Measurements from ENCODE around the gene HSD17B2.

HSD17B2 gene

DNA sequence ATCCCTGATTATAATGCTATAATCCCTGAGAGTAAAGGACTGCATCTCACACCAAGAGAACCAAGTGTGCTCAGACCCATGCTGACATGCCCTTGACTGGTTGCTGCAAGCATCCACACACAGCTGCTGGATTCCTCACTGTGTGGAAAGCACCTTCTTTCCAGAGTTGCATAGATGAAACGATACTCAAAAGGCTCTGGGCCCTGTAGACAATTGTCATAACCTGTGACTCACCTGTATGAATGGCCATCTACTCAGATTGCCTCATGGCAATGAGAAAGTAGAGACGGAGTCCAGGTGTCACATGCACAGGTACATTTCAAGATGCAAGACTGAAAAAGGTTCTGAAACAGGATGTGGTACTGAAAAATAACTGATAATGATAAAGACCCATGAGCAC is 76.9 kb downstream of the HSD17B2 start:
- DNase-seq (ENCODE audit: low read depth) = no peak
- no peak overlapping the region for H3K4me3 ChIP-seq (ENCODE audit: low read depth, low read length)
- TF ChIP-seq, protein P1, sequence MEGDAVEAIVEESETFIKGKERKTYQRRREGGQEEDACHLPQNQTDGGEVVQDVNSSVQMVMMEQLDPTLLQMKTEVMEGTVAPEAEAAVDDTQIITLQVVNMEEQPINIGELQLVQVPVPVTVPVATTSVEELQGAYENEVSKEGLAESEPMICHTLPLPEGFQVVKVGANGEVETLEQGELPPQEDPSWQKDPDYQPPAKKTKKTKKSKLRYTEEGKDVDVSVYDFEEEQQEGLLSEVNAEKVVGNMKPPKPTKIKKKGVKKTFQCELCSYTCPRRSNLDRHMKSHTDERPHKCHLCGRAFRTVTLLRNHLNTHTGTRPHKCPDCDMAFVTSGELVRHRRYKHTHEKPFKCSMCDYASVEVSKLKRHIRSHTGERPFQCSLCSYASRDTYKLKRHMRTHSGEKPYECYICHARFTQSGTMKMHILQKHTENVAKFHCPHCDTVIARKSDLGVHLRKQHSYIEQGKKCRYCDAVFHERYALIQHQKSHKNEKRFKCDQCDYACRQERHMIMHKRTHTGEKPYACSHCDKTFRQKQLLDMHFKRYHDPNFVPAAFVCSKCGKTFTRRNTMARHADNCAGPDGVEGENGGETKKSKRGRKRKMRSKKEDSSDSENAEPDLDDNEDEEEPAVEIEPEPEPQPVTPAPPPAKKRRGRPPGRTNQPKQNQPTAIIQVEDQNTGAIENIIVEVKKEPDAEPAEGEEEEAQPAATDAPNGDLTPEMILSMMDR (IDR thresholded peaks at IDR 0.05; ENCODE audit: low read depth, low read length, missing control alignments) = no peak

GRCh38 chr16:82113741-82114140 is 78.7 kb downstream of the HSD17B2 start:
- TF ChIP-seq, protein P1 (IDR thresholded peaks at IDR 0.05; ENCODE audit: low read depth, low read length, missing control alignments) = no peak
- no peak overlapping the region for H3K4me3 ChIP-seq (ENCODE audit: low read depth, low read length)
- no peak for DNase-seq (ENCODE audit: low read depth)

DNA sequence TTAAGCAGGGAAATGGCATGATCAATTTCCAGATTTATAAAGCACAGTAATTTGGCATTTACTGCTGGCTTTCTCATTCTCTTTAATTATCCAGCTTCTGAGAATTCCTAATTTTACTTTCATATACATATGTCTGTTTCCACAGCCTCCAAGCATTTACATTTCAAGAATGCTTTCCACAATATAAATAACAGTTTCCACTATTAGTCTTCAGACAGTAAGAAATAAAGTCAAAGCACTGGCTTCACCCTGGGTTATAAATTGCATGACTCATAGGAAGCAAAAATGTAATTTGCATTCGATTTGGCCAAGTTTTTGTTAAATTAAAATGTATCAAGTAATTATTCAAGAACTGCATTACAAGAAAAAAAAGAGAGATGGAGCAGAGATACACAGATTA is 81.5 kb downstream of the HSD17B2 start:
- TF ChIP-seq, protein P1 (IDR thresholded peaks at IDR 0.05; ENCODE audit: low read depth, low read length, missing control alignments) = no peak
- DNase-seq (ENCODE audit: low read depth) = no peak
- H3K4me3 ChIP-seq (ENCODE audit: low read depth, low read length) = no peak overlapping the region

DNA sequence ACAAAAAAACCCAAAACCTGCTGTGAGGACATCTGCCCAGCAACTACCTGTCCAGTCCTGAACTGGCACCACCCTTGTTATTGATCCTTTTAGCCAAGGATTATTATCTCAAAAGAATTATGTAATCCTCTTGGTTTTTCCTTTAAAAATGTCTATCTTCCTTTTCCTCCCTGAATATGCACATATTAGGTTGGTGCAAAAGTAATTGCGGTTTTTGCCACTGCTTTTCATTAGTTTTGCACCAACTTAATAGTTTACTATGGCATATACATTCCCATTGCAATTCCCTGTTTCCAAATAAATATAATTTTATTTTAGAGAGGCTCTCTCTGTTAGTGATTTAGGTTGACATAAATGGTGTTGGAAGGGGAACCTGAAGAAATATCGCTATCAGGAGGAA is 83.7 kb downstream of the HSD17B2 start:
- H3K4me3 ChIP-seq (ENCODE audit: low read depth, low read length) = no peak overlapping the region
- TF ChIP-seq, protein P1 (IDR thresholded peaks at IDR 0.05; ENCODE audit: low read depth, low read length, missing control alignments) = no peak
- no peak for DNase-seq (ENCODE audit: low read depth)

DNA sequence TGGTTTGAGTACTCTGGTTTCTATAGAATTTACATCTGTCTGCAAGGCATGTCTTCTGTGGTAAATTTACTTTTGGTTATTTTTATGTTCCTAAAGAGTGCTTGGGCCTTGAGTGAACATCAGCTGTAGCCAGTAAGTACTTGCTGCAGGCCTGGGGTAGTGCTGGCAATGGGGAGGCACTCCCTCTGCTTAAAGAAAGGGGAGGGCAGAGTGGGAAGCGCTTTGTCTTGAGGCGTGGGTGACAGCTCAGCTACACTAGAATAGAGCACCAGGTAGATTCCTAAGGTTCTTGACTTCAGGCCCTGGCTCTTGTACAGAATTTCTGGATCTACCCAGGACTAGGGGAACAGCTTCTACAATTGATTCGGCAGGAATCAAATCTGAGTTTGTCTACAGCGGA is 84.4 kb downstream of the HSD17B2 start:
- TF ChIP-seq, protein P1 (IDR thresholded peaks at IDR 0.05; ENCODE audit: low read depth, low read length, missing control alignments) = no peak
- no peak overlapping the region for H3K4me3 ChIP-seq (ENCODE audit: low read depth, low read length)
- no peak for DNase-seq (ENCODE audit: low read depth)

GRCh38 chr16:82124651-82125050 is 89.6 kb downstream of the HSD17B2 start:
- no peak for DNase-seq (ENCODE audit: low read depth)
- no peak overlapping the region for H3K4me3 ChIP-seq (ENCODE audit: low read depth, low read length)
- TF ChIP-seq, protein P1 (IDR thresholded peaks at IDR 0.05; ENCODE audit: low read depth, low read length, missing control alignments) = no peak

DNA sequence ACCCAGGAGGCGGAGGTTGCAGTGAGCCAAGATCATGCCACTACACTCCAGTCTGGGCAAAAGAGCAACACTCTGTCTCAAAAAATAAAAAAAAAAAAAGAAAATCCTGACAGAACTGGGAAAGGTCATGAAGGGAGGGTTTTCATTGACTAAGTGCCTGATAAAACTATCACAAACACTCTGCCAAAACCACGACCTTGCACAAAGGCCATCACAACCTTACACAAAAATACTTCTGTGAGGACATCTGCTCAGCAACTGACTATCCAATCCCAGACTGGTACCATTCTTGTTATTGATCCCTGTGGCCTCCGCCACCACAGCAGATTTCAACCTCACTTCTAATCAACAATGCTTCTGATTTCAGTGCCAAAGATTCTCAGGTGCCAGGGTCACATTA is 94.8 kb downstream of the HSD17B2 start:
- no peak overlapping the region for H3K4me3 ChIP-seq (ENCODE audit: low read depth, low read length)
- DNase-seq (ENCODE audit: low read depth) = no peak
- TF ChIP-seq, protein P1 (IDR thresholded peaks at IDR 0.05; ENCODE audit: low read depth, low read length, missing control alignments) = no peak
